Astrocyte of the hippocampus (primary cell): ENCODE results near the gene FBRSL1.

Source experiments
- DNase-seq: peaks from one replicate; pipeline ENCODE4 v3.0.0; 2011; ENCODE audit warnings: low read depth, low spot score

FBRSL1 gene

DNA sequence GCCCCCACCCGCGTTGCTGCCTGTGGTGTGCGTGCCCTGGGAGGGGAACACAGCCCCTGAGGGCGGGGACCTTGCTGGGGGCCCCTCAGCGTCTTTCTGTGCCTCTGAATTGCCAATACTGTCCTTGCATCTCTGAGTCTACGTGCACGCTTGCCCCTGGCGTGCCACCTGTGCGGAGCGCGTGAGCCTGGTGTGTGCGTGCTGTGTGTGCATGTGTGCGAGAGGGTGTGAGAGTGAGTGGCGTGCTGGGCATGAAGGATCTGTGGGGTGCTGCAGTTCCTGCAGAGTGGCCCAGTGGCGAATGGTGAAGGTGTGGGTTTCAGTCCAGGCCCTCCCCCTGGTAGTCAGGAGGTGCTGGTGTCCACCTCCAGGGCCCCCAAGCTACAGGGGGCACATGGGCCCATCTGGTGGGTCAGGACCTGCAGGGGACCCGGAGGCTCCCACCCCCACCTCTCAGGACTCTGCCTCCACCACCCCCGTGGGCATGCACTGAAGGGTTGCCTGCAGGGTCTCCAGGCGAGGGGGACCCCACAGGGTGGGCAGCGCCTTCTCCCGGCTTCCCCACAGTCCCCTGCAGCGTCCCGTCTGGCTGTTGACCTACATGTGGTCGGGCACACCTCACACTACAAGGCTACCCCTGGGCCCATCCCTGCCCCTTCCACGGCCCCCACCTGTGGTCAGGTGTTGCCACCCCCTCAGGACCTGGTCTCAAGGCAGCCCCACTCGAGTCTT lies 21.0 kb downstream of the FBRSL1 start:
- no peak for DNase-seq

DNA sequence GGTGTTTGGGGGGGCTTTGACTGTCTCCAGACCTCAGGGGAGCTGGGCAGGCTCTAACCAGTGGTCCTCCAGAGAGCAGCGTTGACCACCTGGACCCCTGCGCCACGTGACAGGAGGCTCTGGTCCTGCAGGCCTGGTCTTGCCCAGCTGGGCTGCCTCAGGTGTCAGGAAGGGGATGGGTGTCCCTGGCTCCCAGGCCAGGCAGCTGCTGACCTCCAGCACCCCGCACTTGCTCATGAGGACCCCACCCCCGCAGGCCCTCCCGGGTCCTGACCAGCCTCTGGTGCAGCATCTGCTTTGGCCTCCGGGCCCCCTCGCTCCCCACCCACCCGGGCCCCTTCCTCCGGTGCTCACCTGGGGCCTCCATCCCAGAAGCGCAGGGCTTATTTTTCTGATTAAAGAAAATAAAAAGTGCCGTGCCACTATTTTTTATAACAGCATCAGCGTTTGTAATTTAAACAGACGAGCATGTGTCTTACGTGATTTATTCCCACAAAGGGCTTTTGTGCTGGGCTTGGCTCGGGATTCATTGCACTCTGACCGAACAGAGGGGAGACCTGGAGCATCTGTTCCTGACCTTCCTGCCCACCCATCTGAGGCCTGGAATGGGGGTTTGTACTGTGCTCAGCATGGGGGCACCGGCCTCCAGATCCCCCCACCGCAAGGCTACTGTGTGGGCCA lies 21.7 kb downstream of the FBRSL1 start:
- no peak for DNase-seq

- DNase-seq = no peak
Observed at GRCh38 chr12:132512197-132513069, 22.5 kb downstream of the FBRSL1 start.

DNA sequence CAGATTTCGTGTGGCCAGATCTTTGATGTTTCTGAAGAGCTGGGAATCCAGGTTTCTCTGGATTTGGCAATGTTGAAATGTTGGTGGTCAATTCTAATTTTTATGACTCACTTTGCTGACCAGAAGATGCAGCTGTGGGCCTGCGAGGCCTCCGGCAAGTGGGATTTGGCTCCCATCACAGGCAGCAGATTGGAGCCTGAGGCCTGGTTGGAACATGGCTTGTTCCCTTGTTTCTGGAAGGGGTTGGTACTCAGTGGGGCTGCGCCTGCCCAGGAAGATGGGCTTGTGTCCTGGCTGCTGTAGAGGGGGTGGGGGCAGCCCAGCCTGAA lies 23.1 kb downstream of the FBRSL1 start:
- peak; percentile 79 for DNase-seq

GRCh38 chr12:132513458-132514135 lies 23.6 kb downstream of the FBRSL1 start:
- no peak for DNase-seq

- no peak for DNase-seq
Observed at GRCh38 chr12:132514216-132514820, 24.4 kb downstream of the FBRSL1 start.

DNA sequence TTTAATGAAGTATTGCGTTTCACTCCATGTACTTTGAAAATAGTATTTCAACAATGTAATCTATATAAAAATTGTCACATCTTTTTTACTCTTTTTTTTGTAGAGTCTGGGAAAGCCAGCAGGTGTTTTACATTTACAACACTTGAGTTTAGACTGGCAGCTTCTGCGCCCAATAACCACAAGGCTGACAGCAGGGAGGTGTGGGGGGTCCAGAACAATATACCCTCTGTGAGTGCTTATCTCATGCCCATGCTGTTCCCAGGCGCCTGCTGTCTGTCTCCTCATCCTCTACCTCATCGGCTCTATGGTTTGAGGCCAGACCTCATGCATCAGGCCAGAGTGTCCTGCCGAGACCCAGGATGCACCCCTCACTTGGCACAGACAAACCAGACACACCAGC lies 24.9 kb downstream of the FBRSL1 start:
- no peak for DNase-seq

GRCh38 chr12:132516095-132517012 lies 26.4 kb downstream of the FBRSL1 start:
- DNase-seq = no peak

DNA sequence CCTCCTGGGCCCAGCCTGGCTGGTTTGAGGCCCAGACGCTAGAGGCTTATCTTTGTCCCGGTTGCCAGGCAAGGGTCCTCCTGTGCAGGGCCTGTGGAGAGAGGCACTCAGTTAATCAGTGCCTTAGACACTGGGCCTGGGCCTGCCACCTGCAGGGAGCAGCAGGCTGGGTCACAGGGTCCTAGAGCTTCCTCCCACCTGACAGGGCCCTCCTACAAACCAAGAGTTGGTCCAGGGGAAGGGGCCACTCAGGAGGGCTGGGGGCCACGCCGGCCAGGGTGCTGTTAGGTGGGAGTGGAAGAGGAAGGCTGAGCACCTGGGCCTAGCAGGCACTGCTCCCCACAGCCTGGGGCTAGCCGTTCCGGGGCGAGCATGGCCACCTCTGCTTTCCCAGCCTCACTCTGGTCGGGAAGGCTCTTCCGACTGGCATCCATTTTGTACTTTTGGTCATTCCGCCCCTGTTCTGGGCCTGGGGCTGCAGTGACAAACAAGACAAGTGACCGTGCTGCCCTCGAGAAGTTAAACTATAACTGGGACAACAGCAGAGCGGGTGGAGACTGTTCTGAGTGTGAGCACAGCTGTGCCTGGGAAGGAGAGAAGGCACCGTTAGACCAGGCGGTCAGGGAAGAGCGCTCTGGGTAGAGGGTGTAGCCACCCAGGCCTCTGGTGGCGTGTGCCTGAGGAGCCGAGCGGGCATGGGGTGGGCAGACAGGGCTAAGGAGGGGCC lies 27.2 kb downstream of the FBRSL1 start:
- DNase-seq = no peak

- no peak for DNase-seq
Observed at GRCh38 chr12:132517740-132518100, 27.8 kb downstream of the FBRSL1 start.

GRCh38 chr12:132518354-132518992 lies 28.5 kb downstream of the FBRSL1 start:
- DNase-seq = no peak

- no peak for DNase-seq
Observed at GRCh38 chr12:132520421-132521199, 30.7 kb downstream of the FBRSL1 start.

- DNase-seq = no peak
Observed at GRCh38 chr12:132521200-132521580, 31.2 kb downstream of the FBRSL1 start.

DNA sequence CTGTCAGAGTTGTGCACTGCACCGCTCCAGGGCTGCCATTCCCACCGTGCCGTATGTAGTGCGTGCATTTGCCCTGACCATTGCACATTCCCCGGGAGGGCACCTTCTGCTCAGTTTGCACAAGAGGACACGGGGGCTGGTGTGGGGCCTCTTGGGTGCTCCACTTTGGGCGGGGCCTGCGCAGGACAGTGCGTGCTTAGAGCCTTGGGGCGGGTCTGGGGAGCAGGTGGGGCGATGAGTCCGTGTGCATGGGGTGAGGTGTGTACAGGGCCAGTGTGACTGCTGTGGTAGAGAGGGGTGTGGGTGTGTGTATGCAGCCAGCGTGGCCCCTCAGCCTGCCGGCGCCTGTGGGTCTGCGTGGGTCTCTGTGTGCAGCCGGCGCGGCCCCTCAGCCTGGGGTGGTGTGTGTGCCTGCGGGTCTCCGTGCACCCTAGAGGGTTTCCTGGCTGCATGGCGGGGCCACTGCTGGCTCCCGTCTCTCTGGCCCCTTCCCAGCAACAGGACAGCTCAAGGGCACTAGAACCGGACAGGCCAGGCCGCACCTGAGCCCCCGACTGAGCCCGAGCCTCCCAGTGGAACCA lies 31.9 kb downstream of the FBRSL1 start:
- DNase-seq = no peak

GRCh38 chr12:132522592-132523380 lies 32.8 kb downstream of the FBRSL1 start:
- no peak for DNase-seq

- DNase-seq = peak; percentile 77
Observed at GRCh38 chr12:132523576-132524331, 33.8 kb downstream of the FBRSL1 start.

- peak; percentile 74 for DNase-seq
Observed at GRCh38 chr12:132524405-132524804, 34.5 kb downstream of the FBRSL1 start.
